GM21515 (cell line): ENCODE data around the gene ARHGAP28.

Experiments used
- ATAC-seq: cut with Tn5 transposase; IDR thresholded peaks from one replicate; pipeline ENCODE4 v1.9.1; 2021; ENCODE audit not compliant: unreplicated experiment

The ARHGAP28 gene

DNA sequence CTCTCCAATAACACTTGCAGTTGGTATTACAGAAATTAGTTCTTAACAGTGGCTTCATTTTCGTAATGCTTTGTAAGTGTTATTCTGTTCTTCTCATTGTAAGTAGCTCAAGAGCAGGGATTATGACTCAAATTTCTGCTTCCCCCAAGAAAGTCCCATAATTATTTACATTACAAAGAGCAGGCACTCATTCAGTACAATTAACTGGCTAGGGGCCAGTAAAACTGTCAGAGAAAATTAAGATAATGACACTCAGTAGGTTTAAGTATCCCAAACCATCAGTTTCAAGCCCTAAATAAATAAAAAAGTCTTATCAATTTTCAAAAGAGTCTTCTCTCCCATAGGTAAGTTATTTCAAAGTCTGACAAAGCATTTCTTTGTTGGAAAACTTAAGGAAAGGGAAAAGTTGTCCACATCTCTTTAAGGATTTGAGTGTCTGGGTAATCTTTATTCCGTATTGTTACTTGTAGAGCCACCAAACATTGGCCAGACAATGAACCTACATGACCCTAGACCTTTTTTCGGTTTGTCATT is 137.1 kb downstream of the ARHGAP28 start:
- no peak for ATAC-seq

DNA sequence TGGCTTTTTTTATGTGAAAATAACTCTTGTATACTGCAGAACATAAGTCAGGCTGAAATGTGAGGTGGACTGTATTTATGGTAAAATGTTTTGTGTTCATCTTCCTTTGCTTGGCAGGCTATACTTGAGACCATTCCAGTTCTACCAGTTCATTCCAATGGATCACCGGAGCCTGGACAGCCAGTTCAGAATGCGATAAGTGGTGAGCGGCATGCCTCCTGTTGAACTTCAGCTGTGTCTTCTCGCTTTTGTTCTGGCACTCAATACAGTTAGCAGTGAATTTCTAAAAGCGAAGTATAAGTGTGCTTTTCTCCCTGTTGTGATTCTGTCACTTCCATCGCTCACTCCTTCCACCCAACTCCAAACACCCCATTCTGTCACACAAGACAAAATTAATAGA is 138.5 kb downstream of the ARHGAP28 start:
- no peak for ATAC-seq

DNA sequence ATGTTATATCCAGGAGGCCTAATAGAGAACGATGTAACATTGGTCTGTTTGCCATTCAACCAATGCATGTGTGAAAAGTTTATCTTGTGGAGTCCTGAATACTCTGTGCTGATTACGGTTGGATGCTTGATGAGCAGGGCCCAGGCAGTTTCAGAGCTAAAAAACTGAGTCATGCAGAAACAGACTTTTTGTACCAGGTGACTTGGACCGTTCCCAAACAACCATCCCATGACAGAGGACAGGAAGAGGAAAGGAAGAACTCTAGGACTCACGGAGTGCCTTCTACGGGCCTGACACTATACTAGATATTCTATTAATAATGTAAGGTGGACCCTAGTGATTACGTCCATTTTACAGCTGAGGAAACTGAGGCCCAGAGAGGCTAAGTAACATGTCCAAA is 142.1 kb downstream of the ARHGAP28 start:
- no peak for ATAC-seq

DNA sequence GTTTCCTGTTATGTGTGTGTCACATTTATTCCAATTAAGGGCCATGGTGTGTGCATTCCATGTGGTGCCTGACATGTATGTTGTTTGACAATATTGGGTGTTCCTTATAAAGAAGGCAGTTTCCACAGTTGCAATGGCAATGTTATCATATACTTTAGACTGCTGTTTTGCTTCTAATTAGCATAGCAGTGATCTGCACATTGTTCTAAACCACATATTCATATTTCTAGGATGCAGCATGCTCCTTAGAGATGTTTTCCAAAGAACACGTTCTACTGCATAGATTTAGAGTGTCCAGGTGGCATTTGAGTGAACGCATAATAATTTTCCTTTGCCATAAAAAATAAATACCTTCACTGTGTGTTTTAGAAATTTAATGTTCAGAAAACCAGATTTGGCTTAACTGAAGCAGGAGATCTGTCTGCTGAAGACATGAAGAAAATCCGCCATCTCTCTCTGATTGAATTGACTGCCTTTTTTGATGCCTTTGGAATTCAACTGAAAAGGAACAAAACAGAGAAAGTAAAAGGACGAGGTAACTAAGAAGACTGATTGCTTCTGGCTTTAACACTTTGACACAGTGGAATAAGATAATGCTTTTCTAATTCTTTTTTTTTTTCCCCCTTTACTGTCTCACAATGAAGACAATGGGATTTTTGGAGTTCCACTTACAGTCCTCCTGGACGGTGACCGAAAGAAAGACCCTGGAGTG is 143.7 kb downstream of the ARHGAP28 start:
- no peak for ATAC-seq

DNA sequence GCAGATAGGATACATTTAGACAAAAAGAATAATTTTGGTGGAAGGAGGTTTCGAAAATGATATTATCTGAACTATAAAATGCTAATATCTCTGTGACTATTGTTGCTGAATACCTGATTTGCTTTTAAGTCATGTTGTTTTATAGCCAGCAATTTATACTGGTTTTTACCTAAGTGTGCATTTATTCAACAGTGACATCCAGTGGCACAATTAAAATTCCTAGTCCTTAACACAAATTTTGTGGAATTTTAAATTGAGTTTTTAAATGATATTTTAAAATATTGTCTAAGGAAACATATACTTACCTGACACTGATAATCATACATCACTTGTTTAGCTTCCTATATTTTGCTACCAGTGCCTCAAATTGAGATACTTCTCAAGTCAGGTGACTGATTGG is 144.8 kb downstream of the ARHGAP28 start:
- no peak for ATAC-seq

DNA sequence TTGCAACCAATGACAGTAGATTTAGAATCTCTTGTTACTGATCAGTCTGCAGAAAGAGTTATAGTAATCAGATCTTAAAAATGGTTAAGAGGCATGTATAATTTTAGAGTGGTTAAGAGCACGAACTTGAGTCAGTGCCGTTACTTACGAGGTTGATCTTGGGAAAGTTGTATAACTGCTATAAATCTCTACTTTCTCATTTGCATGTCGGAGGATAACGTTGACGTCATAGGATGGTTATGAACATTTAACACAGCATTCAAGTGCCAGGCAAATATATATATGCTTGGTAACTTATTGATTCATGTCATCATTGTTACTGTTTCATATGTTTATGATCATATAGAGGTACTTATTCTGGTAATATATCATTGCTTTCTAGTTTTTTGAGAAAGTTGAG is 146.2 kb downstream of the ARHGAP28 start:
- ATAC-seq = no peak

DNA sequence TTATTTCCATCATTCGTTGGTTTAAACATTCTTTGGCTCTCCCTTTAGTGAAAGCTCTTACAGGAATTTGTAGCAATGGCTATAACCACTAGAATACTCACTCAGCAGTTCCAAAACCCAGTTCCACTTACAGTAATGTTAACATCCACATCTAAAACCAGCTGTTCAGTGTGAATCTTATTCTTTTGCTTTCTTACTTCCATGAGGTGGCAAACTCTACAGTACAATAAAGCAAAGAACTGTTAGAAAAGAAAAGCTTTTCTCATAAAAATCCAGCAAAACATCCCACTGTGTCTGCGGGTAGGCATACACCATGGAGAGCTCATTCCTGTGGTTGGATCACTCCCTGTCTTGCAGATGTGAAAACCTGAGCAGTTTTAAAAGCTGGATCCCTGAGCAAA is 147.1 kb downstream of the ARHGAP28 start:
- ATAC-seq = no peak

DNA sequence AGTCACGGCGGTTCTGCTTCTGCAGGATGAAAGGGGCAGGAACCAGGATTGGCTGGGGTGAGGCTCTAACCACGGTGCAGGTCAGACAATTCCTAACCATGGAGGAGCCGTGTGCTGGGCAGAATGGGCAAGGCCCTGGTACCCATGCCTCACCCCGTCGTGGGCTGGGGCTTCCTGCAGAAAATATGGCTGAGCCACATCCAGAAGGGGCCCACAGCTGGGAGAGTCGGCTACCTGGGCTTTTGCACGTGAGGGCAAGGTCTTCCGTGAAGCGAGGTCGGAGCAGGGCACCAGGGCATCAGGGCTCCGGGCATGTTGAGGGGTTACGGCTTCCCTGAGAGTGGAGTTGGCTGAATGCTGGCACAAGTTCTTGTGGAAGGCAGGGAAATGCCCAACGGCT is 147.8 kb downstream of the ARHGAP28 start:
- no peak for ATAC-seq

DNA sequence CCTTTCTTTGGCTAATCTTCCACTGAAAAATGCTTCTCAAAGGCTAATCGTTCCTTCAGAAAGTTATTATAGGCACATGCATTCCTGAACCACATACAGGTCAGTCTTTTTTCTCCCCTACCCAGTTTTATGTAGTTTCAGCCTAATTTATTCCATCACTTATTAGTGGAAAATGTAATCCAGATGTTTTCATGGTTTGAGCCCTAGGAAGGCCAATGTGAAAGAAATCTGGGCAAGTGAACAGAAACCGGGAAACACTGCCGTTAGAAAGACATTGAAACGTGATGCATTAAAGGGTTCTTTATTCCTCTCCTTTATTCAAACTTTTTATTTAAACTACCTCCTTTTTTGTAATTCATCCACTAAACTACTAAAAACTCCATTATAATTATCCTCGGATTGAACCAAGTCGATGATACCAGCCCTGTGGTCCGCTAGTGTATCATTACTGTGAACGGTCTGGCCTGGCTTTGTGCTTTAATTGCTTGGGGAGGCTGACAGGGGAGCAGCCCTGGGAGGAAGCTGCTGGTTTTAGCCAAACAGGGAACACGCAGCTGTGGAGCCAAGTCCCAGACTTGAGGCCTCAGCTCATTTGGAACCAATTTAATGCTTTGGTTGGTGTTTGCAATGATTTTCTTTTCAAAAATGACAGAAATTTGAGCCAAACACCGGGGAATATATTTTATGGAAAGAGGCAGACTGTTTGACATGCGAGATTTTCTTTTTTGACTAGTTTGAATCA is 149.2 kb downstream of the ARHGAP28 start:
- ATAC-seq = no peak

DNA sequence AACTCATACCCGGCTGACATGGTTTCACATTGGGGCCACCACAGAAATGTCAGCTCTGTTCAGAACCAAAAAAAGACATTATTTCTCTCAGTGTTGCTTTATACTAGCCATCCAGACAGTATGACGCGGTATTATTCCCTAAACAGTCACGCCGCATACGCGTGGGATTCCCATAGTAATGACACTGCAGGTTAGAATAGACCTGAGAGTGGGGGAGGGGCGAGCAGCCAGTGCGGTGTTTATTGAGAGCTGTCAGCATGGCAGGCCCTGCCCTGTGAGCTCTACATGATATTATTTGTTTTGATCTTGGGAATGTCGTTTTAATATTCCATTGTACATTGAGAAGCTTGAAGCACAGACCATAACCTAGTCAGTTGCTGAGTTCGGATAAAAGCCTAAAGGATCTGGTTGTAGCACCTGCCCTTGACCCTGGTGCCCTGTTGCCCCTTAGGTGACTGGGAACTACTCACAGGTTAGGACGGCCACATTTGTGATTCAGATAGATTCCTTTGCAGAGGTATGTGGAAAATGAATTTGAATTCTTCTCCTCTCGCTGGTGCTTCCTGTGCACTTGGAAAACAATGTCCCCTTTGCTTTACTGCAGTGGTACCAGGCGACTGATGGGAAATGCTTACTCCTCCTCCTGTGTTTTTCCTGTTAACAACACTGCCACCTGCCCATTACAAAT is 150.1 kb downstream of the ARHGAP28 start:
- no peak for ATAC-seq

DNA sequence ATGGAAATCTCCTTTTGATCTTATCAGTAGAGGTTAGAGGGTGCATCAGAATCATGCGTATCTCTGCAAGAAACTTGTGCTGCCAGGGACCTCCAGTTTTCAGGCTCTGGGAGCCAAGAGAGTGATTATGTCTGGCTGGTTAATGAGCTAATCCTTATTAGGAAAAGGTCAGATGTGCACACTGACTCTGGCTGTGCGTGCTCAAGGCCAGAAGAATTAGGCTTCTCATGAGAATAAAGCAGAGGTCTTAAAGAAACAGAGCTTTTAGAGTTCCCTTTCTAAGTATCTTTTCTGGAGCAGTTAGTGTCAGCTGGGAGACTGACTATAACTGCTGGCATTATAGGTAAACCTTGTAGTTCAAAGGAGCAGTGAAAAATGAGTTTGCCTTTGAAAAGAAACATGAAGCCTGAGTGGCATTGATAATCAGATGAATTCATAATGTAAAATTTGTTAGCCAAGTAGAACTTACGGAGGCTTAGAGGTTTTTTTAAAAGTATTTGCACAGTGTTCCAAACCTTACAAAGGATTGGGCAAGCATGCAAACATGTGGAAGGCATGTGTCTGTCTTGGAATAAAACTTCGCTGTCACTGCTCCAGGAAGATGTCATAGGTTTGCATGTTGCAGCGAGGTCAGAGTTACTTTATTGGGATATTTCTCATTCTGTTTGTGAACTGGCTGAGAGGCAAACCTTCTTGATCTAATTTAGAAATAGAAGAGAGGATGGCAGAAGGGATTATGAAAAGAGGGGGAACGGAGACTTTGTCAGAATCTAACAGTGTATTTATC is 151.7 kb downstream of the ARHGAP28 start:
- no peak for ATAC-seq

DNA sequence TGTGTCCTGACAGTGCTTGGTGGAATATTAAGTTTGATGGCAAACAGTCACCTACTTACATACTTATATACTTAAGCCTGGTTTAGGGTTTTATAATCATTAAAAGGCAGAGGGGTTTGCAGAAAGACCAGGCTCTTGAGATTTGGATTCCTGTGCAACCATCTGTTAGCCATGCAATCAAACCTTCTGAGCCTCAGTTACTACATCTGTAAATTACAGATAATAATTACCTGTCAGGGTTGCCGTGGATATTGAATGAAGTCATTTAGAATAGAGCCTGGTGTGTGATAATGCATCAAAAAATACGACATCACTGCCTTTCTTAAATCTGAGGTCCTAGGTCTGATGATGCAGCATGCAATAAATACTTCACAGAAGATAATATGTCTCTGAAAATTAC is 152.9 kb downstream of the ARHGAP28 start:
- no peak for ATAC-seq

DNA sequence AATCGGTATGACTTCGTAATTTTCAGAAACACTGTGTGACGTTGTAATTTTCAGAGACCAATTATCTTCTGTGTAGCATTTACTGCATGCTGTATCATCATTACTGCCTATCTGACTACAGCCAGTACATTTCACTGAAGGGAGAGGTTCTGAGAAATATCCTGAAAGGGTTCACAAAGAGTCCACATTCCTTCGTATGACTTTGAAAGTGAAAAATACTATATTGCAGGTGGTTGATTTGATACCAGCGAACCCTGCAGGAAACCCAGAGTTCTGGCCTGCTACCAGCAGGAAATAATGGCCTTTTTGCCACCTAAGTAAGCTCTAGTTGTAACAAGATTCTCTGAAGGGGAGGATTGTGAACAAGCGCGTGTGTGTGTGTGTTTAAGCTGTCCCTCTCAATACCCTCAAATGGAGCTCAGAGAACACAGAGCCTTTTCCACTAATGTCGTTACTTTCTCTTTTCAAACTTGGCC is 155.5 kb downstream of the ARHGAP28 start:
- ATAC-seq = no peak

DNA sequence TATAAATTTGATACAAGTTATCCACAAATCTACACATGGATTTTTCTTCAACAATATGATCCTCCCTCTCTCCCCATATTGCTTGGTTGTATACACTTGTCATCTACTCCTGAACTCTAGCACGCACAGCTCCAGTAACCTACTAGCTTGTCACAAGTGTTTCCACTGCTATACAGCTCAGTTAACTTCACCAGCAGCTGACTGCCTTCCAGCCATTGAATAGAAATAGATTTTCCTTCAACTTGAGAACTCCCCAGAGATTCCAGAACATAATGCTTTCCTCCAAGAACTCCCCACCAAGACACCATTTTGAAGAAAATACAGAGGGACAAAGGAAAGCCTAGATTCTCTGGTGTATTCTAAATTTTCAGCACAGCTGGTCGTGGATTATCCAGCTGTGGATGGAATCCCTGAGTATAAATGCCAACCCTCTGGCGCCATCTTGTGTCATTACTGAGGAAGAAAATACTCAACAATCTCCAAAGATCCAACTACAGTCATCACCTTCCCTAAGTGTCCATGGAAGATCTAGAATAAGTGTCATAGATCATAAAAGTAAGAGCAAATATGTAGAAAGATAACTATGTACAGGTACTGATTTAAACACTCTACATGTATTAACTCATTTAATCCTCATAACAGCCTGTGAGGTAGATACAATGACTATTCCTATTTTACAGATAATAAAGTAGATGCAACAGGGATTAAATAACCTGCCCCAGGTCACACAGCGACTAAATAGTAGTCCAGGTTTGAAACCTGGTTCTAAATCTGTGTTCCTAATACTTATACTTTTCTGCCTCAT is 156.7 kb downstream of the ARHGAP28 start:
- ATAC-seq = no peak

DNA sequence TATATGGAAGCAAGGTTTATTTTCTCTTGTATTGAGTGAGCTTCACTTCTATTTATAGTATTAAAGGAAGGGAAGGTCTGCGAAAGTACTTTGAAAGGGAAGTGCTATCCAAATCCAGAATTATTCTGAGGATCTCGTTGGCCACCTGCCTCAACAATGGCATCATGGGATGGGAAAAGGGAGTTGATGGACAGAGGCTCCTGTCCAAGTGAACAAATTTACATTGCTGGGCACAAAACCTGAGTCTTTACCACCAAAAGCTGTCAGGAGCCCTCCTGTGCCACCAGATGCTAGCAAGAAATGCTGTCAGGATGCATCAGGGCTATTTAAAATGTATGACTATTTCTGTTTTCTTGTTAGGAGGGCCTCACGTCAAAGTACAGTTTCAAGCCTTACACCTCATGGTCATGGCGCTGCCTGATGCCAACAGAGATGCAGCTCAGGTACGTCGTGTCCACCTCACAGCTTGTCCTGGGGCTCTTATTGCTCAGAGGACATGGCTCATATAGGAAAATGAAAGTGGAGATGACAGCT is 157.3 kb downstream of the ARHGAP28 start:
- ATAC-seq = no peak

DNA sequence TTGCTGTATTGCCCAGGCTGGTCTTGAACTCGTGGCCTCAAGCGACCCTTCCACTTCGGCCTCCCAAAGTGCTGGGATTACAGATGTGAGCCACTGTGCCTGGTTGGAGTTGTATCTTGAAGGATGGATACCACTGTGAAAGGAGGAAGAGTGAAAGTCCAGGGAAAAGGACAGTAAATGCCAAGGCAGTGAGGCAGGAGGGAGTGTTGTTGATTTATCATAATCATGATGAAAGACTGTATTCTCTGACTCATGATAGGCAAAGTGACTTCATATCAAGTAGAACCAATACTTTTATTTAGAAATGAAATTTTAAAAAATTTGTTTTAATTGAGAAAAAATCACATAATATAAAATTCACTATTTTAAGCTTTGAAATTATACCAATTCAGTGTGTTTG is 162.3 kb downstream of the ARHGAP28 start:
- ATAC-seq = no peak

DNA sequence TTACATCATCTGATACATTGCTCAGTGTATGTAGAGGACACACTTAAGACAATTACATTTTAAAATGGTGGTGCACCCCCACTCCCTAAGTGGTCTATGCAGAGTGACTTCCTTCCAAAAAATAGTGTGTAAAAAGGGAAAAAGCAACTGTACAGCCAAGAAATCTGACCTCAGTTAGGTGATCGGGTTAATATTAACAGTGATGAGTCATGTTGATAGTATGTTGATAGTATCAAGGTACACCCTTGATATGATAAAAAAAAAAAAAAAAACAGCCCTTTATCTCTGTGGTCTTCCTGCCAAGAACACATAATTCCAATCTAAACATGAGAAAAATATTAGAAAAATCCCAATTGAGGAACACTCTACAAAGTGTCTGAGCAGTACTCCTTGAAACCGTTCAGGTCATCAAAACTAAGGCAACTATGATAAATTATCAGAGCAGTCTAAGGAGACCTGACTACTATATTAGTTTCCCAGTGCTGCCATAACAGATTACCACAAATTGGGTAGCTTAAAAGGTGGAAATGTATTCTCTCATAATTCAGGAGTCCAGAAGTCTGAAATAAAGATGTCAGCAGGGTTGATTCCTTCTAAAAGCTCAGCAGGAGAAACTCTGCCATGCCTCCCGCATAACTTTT is 171.9 kb downstream of the ARHGAP28 start:
- ATAC-seq = no peak

DNA sequence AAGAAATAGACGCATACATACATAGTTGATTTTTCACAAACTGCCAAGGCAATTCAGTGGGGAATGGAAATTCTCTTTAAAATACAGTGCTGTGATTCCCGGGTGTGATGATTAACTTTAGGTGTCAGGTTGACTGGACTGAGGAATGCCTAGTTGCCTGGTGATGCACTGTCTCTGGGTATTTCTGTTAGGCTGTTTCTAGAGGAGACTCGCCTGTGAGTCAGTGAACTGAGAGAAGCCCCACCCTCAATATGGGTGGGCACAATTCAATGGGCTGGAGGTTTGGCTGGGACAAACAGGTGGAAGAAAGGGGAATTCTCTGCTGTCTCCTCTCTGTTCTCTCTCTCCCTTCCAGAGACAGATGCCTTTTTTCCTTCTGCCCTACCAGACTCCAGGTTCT is 187.6 kb downstream of the ARHGAP28 start:
- no peak for ATAC-seq
